ENCODE data around the gene LRRC3.

The LRRC3 gene

GRCh38 chr21:44461464-44462001 lies 6.2 kb downstream of the LRRC3 start:
- Histone ChIP-seq H3F3A (ENCODE audit: low read depth) (no peaks in the 10 kb centered on the region), H3K4me3 (ENCODE audit: low read length, poor library complexity, severe bottlenecking) (no peak overlapping the region), H3K9ac (ENCODE audit: low read depth, low read length, poor library complexity, severe bottlenecking) (no peak overlapping the region), H3K4me2 (ENCODE audit: low read depth, low read length, poor library complexity, severe bottlenecking) (no peak overlapping the region), H2AFZ (ENCODE audit: low read length) (no peak overlapping the region), H3K4me1 (ENCODE audit: insufficient read depth, low read length, poor library complexity, severe bottlenecking) (no peaks in the 10 kb centered on the region), H3K9me3 (ENCODE audit: insufficient read depth, low read depth, low read length) (peaks cover 5% of the 10 kb centered on the region; the same call in 1 of the 2 replicates), H3K27me3 (ENCODE audit: insufficient read depth, low read length, poor library complexity, severe bottlenecking) (no peaks in the 10 kb centered on the region), H4K20me1 (ENCODE audit: insufficient read depth, low read length, poor library complexity, severe bottlenecking) (no peaks in the 10 kb centered on the region), H3K79me2 (ENCODE audit: insufficient read depth, low read length) (no peaks in the 10 kb centered on the region), H3K9me2 (replicated peaks; ENCODE audit: low read depth, low read length) (no peaks in the 10 kb centered on the region), H3K36me3 (ENCODE audit: insufficient read depth, low read length) (no peaks in the 10 kb centered on the region)
- TF ChIP-seq, protein P1, sequence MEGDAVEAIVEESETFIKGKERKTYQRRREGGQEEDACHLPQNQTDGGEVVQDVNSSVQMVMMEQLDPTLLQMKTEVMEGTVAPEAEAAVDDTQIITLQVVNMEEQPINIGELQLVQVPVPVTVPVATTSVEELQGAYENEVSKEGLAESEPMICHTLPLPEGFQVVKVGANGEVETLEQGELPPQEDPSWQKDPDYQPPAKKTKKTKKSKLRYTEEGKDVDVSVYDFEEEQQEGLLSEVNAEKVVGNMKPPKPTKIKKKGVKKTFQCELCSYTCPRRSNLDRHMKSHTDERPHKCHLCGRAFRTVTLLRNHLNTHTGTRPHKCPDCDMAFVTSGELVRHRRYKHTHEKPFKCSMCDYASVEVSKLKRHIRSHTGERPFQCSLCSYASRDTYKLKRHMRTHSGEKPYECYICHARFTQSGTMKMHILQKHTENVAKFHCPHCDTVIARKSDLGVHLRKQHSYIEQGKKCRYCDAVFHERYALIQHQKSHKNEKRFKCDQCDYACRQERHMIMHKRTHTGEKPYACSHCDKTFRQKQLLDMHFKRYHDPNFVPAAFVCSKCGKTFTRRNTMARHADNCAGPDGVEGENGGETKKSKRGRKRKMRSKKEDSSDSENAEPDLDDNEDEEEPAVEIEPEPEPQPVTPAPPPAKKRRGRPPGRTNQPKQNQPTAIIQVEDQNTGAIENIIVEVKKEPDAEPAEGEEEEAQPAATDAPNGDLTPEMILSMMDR (conservative IDR thresholded peaks at IDR 0.05; ENCODE audit: low read length) = no peak
- no peak for TF ChIP-seq EZH2phosphoT487 (IDR thresholded peaks at IDR 0.05; ENCODE audit: borderline replicate concordance)

DNA sequence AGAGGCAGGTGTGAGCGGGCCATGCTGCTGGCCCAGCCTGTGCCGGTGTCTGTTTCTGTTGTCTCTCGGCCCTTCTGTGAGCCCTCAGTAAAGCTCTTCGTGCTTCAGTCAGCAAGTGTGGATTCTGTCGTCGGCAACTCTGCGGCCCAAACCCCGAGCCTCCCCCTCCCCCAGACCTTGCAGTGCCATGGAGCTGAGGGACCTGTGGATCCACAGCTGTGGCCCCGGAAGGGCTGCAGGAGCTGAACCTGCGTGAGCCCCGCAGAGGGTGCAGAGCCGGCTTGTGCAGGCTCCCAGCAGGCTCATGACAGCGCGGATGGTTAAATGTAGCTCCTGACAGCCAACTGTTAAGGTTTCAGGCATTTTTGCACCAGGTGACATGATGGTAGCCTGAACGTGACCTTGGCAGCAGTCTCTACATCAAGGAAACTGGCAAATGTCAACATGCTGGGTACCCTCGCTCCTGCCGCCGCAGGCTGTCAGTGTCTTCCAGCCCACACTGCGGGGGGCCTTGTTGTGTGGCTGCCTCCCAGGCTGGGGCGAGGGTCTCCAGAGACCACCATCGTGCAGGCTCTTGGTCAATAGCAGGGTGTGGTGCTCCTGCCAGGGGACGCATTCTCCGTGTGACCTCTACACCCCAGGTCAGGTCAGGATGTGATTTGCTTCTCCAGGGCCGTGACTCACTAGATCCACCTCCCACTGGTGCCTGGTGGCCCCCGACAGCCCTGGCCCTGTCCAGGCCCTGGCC lies 7.0 kb downstream of the LRRC3 start:
- Histone ChIP-seq H4K20me1 (ENCODE audit: insufficient read depth, low read length, poor library complexity, severe bottlenecking) (no peaks in the 10 kb centered on the region), H3K36me3 (ENCODE audit: insufficient read depth, low read length) (no peaks in the 10 kb centered on the region), H3K9me3 (ENCODE audit: insufficient read depth, low read depth, low read length) (peaks cover 5% of the 10 kb centered on the region; the same call in 1 of the 2 replicates), H2AFZ (ENCODE audit: low read length) (no peak overlapping the region), H3K4me1 (ENCODE audit: insufficient read depth, low read length, poor library complexity, severe bottlenecking) (no peaks in the 10 kb centered on the region), H3K9ac (ENCODE audit: low read depth, low read length, poor library complexity, severe bottlenecking) (no peak overlapping the region), H3K9me2 (replicated peaks; ENCODE audit: low read depth, low read length) (no peaks in the 10 kb centered on the region), H3F3A (ENCODE audit: low read depth) (no peaks in the 10 kb centered on the region), H3K27me3 (ENCODE audit: insufficient read depth, low read length, poor library complexity, severe bottlenecking) (no peaks in the 10 kb centered on the region), H3K4me3 (ENCODE audit: low read length, poor library complexity, severe bottlenecking) (no peak overlapping the region), H3K4me2 (ENCODE audit: low read depth, low read length, poor library complexity, severe bottlenecking) (no peak overlapping the region), H3K79me2 (ENCODE audit: insufficient read depth, low read length) (no peaks in the 10 kb centered on the region)
- TF ChIP-seq, protein P1 (conservative IDR thresholded peaks at IDR 0.05; ENCODE audit: low read length) = no peak
- no peak for TF ChIP-seq EZH2phosphoT487 (IDR thresholded peaks at IDR 0.05; ENCODE audit: borderline replicate concordance)

DNA sequence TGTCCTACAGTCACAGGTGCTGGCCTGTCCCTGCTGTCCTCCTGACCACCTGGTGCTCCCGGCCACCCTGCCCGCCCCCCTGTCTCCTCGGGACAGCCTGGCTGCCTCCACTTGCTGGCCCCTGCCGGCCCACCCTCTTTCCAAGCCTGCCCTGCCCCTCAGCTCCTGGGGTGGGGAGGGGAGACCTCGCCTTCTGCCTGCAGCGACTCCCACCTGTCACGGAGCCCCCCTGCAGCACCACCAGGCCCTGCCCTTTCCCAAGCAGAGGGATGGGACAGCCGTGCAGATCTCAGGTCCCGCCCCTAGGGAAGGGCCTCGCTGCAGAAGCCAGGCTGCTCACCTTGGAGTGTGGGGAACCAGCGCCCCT lies 7.5 kb downstream of the LRRC3 start:
- no peak overlapping the region for H3K4me3 ChIP-seq (ENCODE audit: low read length, poor library complexity, severe bottlenecking)
- H3K27me3 ChIP-seq (ENCODE audit: insufficient read depth, low read length, poor library complexity, severe bottlenecking) = no peaks in the 10 kb centered on the region
- H3K9ac ChIP-seq (ENCODE audit: low read depth, low read length, poor library complexity, severe bottlenecking) = no peak overlapping the region
- no peak overlapping the region for H3K4me2 ChIP-seq (ENCODE audit: low read depth, low read length, poor library complexity, severe bottlenecking)
- H4K20me1 ChIP-seq (ENCODE audit: insufficient read depth, low read length, poor library complexity, severe bottlenecking) = no peaks in the 10 kb centered on the region
- TF ChIP-seq, protein P1 (conservative IDR thresholded peaks at IDR 0.05; ENCODE audit: low read length) = no peak
- TF ChIP-seq EZH2phosphoT487 (IDR thresholded peaks at IDR 0.05; ENCODE audit: borderline replicate concordance) = no peak
- H3K9me2 ChIP-seq (replicated peaks; ENCODE audit: low read depth, low read length) = no peaks in the 10 kb centered on the region
- H3K36me3 ChIP-seq (ENCODE audit: insufficient read depth, low read length) = no peaks in the 10 kb centered on the region
- H3F3A ChIP-seq (ENCODE audit: low read depth) = no peaks in the 10 kb centered on the region
- H3K9me3 ChIP-seq (ENCODE audit: insufficient read depth, low read depth, low read length) = peaks cover 7% of the 10 kb centered on the region; the same call in 1 of the 2 replicates
- H2AFZ ChIP-seq (ENCODE audit: low read length) = no peak overlapping the region
- H3K79me2 ChIP-seq (ENCODE audit: insufficient read depth, low read length) = no peaks in the 10 kb centered on the region
- no peaks in the 10 kb centered on the region for H3K4me1 ChIP-seq (ENCODE audit: insufficient read depth, low read length, poor library complexity, severe bottlenecking)
